Upper lobe of left lung (tissue), 4 donors: ENCODE data around the gene FUT1.

Source experiments
- EP300 ChIP-seq, 4 donors: sonication (generic); formaldehyde crosslinking; IDR thresholded peaks; one replicate each; pipeline ENCODE4 v1.5.1; 2017; ENCODE audit warnings: antibody characterized with exemption in 4 of 4, control low read depth in 2 of 4
- POLR2A ChIP-seq, 4 donors: fragments of 450-650 bp; IDR thresholded peaks; one replicate each; pipeline ENCODE4 v1.5.1; 2016 to 2017; ENCODE audit warnings: antibody characterized with exemption in 4 of 4, mild to moderate bottlenecking in 2 of 4
- POLR2AphosphoS5 ChIP-seq, 2 donors: sonication (generic); formaldehyde crosslinking; IDR thresholded peaks; one replicate each; pipeline ENCODE4 v1.5.1; 2017; ENCODE audit warnings: antibody characterized with exemption in 2 of 2
- TF ChIP-seq, protein P1 (sequence below), 6 experiments: fragments of 450-650 bp in 4 of 6; fragments of 200-600 bp in 2 of 6; sonication (generic) in 2 of 6; IDR thresholded peaks; one replicate each; pipeline ENCODE4 v1.5.1; 2016 to 2019; ENCODE audit warnings: antibody characterized with exemption in 6 of 6

DNA sequence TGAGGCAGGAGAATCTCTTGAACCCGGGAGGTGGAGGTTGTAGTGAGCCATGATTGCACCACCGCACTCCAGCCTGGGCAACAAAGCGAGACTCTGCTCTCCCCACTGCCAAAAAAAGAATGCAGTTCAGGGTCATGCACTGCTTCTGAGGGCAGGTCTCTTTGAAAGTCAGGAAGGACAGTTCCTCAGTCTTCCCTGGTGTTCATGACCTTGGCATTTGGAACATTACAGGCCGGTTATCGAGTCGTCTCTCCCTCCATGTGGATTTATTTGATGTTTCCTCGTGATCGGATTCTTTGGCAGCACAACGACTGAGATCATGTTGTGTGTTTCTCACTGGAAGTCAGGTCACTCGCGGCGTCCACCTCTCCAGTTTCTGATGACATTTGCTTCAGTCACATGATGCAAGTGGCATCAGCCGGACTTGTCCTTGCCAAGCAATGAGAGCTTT lies 20.1 kb upstream of the FUT1 start:
- TF ChIP-seq POLR2AphosphoS5 (IDR thresholded peaks at IDR 0.05) (peak in 1 of 2 donors; percentile 24), POLR2A (IDR thresholded peaks at IDR 0.05) (no peak), EP300 (IDR thresholded peaks at IDR 0.05) (no peak)
- TF ChIP-seq, protein P1, sequence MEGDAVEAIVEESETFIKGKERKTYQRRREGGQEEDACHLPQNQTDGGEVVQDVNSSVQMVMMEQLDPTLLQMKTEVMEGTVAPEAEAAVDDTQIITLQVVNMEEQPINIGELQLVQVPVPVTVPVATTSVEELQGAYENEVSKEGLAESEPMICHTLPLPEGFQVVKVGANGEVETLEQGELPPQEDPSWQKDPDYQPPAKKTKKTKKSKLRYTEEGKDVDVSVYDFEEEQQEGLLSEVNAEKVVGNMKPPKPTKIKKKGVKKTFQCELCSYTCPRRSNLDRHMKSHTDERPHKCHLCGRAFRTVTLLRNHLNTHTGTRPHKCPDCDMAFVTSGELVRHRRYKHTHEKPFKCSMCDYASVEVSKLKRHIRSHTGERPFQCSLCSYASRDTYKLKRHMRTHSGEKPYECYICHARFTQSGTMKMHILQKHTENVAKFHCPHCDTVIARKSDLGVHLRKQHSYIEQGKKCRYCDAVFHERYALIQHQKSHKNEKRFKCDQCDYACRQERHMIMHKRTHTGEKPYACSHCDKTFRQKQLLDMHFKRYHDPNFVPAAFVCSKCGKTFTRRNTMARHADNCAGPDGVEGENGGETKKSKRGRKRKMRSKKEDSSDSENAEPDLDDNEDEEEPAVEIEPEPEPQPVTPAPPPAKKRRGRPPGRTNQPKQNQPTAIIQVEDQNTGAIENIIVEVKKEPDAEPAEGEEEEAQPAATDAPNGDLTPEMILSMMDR (IDR thresholded peaks at IDR 0.05), result no peak
